Right atrium auricular region (tissue), 2 donors: ENCODE measurements around the gene TCHP. TPM values are rescaled to one million over a fixed set of nuclear protein-coding genes. Genes with fewer than 3 reads are reported as not detected.

ENCODE experiments used
- DNase-seq: peaks from one replicate; pipeline ENCODE4 v3.0.0-alpha.2; 2019; ENCODE audit warnings: low spot score
- H3K27ac ChIP-seq, 2 donors: fragments of 200-600 bp; sonication (generic); 1 replicate in 1 of 2; 2 replicates in 1 of 2; pipeline ENCODE4 v1.5.1; 2016 to 2019
- H3K27me3 ChIP-seq, 2 donors: fragments of 200-600 bp; sonication (generic); one replicate each; pipeline versions ENCODE4 v1.5.1 to v1.6.0; 2017 to 2019
- H3K36me3 ChIP-seq: fragments of 200-600 bp; sonication (generic); one replicate; pipeline ENCODE4 v1.5.1; 2016
- H3K4me1 ChIP-seq, 2 donors: fragments of 200-600 bp; sonication (generic); one replicate each; pipeline versions ENCODE4 v1.5.1 to v1.6.0; 2017 to 2019
- H3K4me3 ChIP-seq, 2 donors: fragments of 200-600 bp; sonication (generic); 1 replicate in 1 of 2; 2 replicates in 1 of 2; pipeline ENCODE4 v1.5.1; 2017 to 2019; ENCODE audit warnings: mild to moderate bottlenecking in 1 of 2, moderate library complexity in 1 of 2
- H3K9me3 ChIP-seq, 2 donors: fragments of 200-600 bp; sonication (generic); one replicate each; pipeline ENCODE4 v1.5.1; 2019
- total RNA-seq, 2 donors: library from RNA; depleted of rRNA; stranded (reverse); fragments of >200 nt; gene quantifications; one replicate each; pipeline ENCODE4 v1.1.0, GENCODE V29; 2016
- TF ChIP-seq, protein P1 (sequence below), 2 donors: fragments of 200-600 bp; sonication (generic); IDR thresholded peaks; one replicate each; pipeline ENCODE4 v1.5.1; 2019; ENCODE audit warnings: antibody characterized with exemption in 2 of 2

The TCHP gene
- total RNA-seq, 2 donors from 2014 or later, result 6.4 to 9.4 TPM

- Histone ChIP-seq H3K9me3 (no peaks in the 10 kb centered on the region), H3K27me3 (no peaks in the 10 kb centered on the region), H3K4me3 (no peak overlapping the region), H3K4me1 (peaks cover 0 to 12% of the 10 kb centered on the region in 2 donors), H3K27ac (no peak overlapping the region), H3K36me3 (peaks cover 49% of the 10 kb centered on the region)
- TF ChIP-seq, protein P1, sequence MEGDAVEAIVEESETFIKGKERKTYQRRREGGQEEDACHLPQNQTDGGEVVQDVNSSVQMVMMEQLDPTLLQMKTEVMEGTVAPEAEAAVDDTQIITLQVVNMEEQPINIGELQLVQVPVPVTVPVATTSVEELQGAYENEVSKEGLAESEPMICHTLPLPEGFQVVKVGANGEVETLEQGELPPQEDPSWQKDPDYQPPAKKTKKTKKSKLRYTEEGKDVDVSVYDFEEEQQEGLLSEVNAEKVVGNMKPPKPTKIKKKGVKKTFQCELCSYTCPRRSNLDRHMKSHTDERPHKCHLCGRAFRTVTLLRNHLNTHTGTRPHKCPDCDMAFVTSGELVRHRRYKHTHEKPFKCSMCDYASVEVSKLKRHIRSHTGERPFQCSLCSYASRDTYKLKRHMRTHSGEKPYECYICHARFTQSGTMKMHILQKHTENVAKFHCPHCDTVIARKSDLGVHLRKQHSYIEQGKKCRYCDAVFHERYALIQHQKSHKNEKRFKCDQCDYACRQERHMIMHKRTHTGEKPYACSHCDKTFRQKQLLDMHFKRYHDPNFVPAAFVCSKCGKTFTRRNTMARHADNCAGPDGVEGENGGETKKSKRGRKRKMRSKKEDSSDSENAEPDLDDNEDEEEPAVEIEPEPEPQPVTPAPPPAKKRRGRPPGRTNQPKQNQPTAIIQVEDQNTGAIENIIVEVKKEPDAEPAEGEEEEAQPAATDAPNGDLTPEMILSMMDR (IDR thresholded peaks at IDR 0.05), result no peak
- DNase-seq, result no peak
Measured at GRCh38 chr12:109963743-109964429, 63.8 kb downstream of the TCHP start.

GRCh38 chr12:109966546-109966945, 66.5 kb downstream of the TCHP start:
- TF ChIP-seq, protein P1 (IDR thresholded peaks at IDR 0.05), result no peak
- H3K27ac ChIP-seq, result no peak overlapping the region
- H3K4me1 ChIP-seq, result peaks cover 0 to 12% of the 10 kb centered on the region in 2 donors
- no peak for DNase-seq
- H3K4me3 ChIP-seq, result no peak overlapping the region
- H3K27me3 ChIP-seq, result no peaks in the 10 kb centered on the region
- no peaks in the 10 kb centered on the region for H3K9me3 ChIP-seq
- peaks cover 42% of the 10 kb centered on the region for H3K36me3 ChIP-seq

DNA sequence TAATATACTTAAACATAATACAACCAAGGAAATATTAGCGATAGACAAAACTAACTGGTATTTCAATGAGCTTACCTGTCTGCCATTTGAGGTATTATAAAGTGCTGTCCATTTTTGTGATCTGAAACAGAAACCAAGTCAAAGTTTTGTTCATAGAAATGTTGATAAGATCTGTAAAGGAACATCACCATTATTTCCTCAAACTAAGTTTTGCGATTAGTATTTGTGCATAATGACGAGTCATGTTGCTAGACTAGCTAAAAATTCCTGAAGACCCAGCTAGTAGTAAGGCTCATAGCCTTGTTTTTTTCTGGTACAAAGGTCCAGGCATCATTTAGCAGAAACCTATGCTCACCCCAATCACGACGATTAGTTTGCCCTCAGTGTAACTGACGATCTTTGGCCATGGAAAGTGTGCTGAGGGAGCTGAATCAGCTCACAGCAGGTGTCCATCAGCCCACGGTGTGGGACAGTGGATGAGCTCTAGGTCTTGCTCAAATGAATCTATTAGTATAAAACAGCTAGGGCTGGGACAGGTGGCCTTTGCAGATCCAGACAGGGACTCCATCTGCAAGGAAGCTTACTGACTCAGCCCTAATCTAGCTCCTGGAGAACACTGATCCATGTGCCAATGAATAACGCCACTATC, 67.4 kb downstream of the TCHP start:
- TF ChIP-seq, protein P1 (IDR thresholded peaks at IDR 0.05), result no peak
- DNase-seq, result no peak
- Histone ChIP-seq H3K4me3 (no peak overlapping the region), H3K9me3 (no peaks in the 10 kb centered on the region), H3K27me3 (no peaks in the 10 kb centered on the region), H3K4me1 (peaks cover 0 to 9% of the 10 kb centered on the region in 2 donors), H3K27ac (no peak overlapping the region), H3K36me3 (peaks cover 42% of the 10 kb centered on the region)

Other genes with a start within 250 kb of the TCHP start
- 10 to 100 TPM; 23.6 to 32.4 TPM for gene FAM222A, start 186.4 kb upstream of the TCHP start, total RNA-seq
- under 1 TPM; 0.59 to 0.90 TPM for gene TRPV4, start 66.9 kb upstream of the TCHP start, total RNA-seq
- 10 to 100 TPM; 29.0 to 43.2 TPM for gene GLTP, start 19.7 kb upstream of the TCHP start, total RNA-seq
- gene GIT2, start 96.1 kb downstream of the TCHP start, total RNA-seq, result 10 to 100 TPM; 24.8 to 26.8 TPM
- gene ANKRD13A, start 99.2 kb downstream of the TCHP start, total RNA-seq, result 10 to 100 TPM; 26.0 to 31.8 TPM
- gene C12orf76, start 148.2 kb downstream of the TCHP start, total RNA-seq, result 1 to 10 TPM; 8.6 to 9.0 TPM
- gene IFT81, start 224.1 kb downstream of the TCHP start, total RNA-seq, result 10 to 100 TPM in 1 of 2 donors, 1 to 10 TPM in 1; 7.5 to 12.0 TPM